ENCODE results near the gene P2RY8.
"Not testable (repeated sequence)": the region's sequence is repeated elsewhere in the genome, so short reads cannot be mapped to it uniquely, and the experiment has no call there.

The P2RY8 gene, protein sequence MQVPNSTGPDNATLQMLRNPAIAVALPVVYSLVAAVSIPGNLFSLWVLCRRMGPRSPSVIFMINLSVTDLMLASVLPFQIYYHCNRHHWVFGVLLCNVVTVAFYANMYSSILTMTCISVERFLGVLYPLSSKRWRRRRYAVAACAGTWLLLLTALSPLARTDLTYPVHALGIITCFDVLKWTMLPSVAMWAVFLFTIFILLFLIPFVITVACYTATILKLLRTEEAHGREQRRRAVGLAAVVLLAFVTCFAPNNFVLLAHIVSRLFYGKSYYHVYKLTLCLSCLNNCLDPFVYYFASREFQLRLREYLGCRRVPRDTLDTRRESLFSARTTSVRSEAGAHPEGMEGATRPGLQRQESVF

DNA sequence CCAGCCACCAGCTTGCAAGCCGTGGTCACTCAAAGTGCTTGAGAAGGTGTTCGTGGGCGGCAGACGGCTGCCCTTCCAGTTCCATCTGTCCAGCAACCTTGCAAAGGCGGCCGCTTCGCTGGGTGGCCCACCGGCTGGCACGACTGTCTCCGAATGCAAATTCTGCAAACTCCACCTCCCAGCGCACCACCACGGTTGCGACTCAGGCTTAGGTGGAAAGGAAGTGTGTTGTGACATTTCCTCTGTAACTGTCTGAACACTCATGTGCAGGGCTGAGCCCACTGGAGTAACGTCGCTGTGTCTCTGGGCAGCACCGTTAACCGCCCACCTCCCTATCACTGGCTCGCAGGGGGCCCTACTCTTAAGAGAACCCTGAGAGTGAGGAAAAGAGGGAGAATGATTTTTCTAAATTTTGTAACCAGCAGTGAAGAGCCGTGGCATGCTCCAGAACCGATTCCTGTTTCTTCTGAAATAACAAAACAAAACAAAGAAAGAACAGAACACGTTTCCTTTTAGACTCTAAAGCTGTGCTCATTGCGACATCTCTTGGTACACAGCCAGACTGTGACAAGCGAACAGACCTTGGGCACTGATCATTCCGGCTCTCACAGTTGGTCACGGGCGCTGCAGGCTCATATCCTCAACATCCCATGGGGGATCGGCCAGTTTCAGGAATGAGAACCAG is at the start of gene P2RY8:
Gene P2RY8 (minus strand): TSS at position 155 of the 685 bp plus-strand sequence. CDS start 70,627 bp downstream, outside the sequence.
- Mint-ChIP-seq H3K27ac (peak within 1 kb of the TSS; percentile 97), H3K27me3 (no peaks in the 10 kb centered on the region), H3K4me3 (peak within 1 kb of the TSS; percentile 88), H3K9me3 (no peaks in the 10 kb centered on the region), H3K36me3 (peaks cover 8% of the 10 kb centered on the region), H3K4me1 (peaks cover 14% of the 10 kb centered on the region)
- ATAC-seq: peak; percentile 87

DNA sequence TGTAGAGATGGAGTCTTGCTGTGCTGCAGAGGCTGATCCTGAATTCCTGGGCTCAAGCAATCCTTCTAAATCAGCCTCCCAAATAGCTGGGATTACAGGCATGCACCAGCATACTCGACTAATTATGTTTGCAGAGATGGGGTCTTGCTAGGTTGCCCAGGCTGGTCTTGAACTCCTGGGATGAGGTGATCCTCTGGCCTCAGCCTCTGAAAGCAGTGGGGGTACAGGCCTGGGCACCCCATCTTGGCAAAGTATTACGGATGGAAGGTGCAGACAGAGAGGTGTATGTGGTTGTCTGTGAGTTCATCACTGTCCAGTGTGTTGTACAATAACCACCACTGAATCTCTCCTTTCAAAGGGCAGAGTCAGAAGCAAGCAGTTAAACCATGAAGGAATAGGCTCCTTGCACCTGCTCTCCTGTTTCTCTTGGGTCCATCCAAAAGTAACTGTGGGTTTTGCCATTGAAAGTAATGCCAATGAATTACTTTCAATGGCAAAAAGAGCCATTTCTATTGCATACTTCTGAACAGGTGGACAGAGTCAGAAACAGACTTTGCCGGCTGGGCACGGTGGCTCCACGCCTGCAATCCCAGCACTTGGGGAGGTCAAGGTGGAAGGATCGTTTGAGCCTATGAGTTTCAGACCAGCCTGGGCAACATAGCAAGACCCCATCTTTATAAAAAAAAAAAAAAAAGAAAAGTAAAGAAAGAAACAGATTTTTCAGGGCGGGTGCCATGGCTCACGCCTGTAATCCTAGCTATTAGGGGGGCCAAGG is 47.4 kb upstream of the P2RY8 start:
- Mint-ChIP-seq H3K4me1 (peaks cover 34% of the 10 kb centered on the region), H3K9me3 (no peaks in the 10 kb centered on the region), H3K27ac (peak overlapping the region; percentile 94), H3K36me3 (no peaks in the 10 kb centered on the region), H3K4me3 (no peak overlapping the region), H3K27me3 (no peaks in the 10 kb centered on the region)
- ATAC-seq: no peak

DNA sequence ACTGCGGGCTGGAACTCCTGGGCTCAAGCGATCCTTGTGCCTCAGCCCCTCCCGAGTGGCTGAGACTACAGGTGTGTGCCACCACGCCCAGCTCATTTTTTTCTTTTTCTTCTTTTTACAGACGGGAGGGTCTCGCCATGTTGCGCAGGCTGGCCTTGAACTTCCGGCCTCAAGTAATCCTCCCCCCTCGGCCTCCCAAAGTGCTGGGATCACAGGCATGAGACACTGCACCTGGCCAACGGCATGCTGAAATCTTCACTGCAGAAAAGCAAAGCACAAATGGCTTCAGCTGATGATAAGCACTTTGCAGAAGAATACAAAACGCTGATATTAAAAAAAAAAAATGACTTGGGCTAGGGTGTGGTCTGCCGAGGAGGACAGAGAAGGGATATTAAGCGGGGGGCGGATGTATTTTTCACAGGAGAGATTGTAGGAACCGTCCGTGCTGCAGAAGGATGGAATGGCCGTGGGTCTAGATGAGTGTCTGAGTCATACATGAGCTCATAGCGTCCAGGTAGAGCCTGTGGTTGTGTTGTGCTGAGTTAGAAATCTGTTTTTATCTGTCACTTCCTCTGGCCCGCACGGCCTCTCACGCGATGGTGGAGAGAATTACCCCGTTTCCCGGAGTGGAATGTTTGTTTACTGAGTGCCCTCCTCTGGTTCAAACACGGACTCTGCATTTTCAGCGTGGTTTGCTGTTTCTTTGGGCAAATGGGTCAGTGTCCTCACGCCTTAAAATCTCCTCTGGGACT is 45.9 kb upstream of the P2RY8 start:
- ATAC-seq: peak; percentile 94
- Mint-ChIP-seq H3K27ac (peak overlapping the region; percentile 94), H3K27me3 (no peaks in the 10 kb centered on the region), H3K4me3 (peak overlapping the region; percentile 68), H3K4me1 (peaks cover 36% of the 10 kb centered on the region), H3K36me3 (no peaks in the 10 kb centered on the region), H3K9me3 (no peaks in the 10 kb centered on the region)

DNA sequence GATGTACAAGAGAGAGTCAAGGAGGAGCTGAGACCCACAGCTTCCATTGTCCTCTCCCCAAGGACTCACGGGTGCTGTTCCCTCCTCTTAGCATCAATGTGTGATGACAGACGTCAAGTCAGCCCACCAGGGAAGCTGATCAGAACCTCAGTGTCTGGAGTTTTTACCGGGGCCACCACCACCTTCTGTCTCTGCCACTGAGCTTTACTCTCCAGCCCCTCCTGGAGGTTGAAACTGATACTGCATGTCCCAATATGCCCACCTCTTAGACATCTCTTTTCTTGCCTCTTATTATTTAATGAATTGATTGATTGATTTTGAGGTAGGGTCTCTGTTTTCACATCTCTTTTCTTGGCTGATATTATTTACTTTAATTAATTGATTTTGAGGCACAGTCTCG is 44.1 kb upstream of the P2RY8 start:
- Mint-ChIP-seq H3K27me3 (no peaks in the 10 kb centered on the region), H3K4me3 (no peak overlapping the region), H3K9me3 (no peaks in the 10 kb centered on the region), H3K36me3 (no peaks in the 10 kb centered on the region), H3K4me1 (peaks cover 27% of the 10 kb centered on the region), H3K27ac (no peak overlapping the region)
- ATAC-seq: peak; percentile 57

DNA sequence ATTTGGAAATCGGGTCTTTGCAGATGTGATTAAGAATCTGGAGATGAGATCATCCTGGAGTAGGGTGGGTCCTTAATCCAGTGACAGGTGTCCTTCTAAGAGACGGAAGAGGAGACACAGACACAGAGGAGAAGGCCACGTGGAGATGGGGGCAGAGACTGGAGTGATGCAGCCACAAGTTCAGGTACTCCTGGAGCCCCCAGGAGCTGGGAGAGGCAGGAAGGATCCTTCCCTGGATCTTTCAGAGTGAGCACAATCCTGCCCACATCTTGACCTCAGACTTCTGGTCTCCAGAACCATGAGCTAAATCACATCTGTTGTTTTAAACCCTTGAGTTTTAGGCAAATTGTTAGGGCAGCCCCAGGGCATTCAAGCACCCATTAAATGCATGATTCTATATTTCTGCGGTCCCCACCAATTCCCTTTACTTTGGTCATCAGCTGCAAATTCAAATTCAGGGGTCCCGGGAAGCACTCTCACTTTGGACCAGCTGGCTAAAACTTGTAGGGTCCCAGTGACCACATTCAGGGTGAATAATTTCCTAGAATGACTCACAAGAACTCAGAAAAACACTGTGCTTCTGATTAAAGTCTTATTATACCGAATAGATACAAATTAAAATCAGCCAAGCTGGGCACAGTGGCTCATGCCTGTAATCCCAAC is 41.7 kb upstream of the P2RY8 start:
- Mint-ChIP-seq H3K27me3 (no peaks in the 10 kb centered on the region), H3K27ac (peak overlapping the region; percentile 46), H3K36me3 (no peaks in the 10 kb centered on the region), H3K4me3 (no peak overlapping the region), H3K9me3 (no peaks in the 10 kb centered on the region), H3K4me1 (peaks cover 25% of the 10 kb centered on the region)
- ATAC-seq: peak; percentile 42

DNA sequence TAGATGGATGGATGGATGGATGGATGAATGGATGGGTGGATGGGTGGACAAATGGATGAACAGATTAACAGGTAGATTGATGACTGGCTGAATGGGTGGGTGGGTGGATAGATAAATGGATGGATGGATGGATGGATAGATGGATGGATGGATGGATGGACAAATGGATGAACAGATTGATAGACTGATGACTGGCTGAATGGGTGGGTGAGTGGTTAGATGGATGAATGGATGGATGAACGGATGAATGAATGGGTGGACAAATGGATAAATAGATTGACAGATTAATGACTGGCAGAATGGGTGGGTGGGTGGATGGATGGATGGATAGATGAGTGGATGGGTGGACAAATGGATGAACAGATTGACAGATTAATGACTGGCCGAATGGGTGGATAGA is 40.9 kb upstream of the P2RY8 start:
- Mint-ChIP-seq H3K4me3 (no peak overlapping the region), H3K36me3 (no peaks in the 10 kb centered on the region), H3K27me3 (no peaks in the 10 kb centered on the region), H3K4me1 (peaks cover 17% of the 10 kb centered on the region), H3K27ac (no peak overlapping the region), H3K9me3 (no peaks in the 10 kb centered on the region)
- no peak for ATAC-seq

DNA sequence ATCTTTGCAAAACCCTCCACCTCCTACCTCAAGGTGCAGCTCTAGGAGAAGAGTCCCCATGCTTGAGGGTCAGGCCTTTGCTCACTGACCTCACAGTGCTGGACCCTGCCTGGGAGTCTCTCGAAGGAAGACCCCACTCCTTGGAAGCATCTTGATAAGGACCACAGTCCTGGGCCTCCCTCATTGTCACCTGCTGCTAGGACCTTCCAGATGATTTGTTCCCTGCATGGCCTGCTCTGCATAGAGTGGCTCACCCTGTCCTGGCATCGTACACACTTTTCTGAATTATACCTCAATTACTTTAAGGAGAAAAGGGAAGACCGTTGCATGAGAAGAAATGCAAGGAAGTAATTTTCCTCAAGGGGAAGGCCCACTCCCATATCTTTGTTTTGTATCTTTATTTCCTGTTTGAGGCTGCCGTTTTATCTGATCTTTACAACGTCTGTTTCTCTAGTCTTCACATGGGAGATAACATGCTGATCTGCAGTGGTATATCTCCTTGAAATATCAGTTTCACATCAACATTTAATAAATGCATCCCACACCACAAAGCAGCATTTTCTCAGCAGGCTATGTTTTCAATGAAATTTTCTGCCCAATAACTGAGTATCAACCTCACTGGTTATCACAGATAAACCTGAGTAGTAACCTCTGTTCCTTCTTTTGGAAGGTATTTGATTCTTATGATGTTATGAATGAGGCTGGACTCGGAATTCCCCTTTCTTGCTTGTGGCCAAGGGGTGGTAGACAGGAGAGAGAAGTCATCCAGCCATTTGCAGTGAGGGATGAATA is 39.4 kb upstream of the P2RY8 start:
- peak; percentile 31 for ATAC-seq
- Mint-ChIP-seq H3K27ac (no peak overlapping the region), H3K4me3 (no peak overlapping the region), H3K4me1 (peaks cover 10% of the 10 kb centered on the region), H3K9me3 (no peaks in the 10 kb centered on the region), H3K27me3 (no peaks in the 10 kb centered on the region), H3K36me3 (no peaks in the 10 kb centered on the region)

DNA sequence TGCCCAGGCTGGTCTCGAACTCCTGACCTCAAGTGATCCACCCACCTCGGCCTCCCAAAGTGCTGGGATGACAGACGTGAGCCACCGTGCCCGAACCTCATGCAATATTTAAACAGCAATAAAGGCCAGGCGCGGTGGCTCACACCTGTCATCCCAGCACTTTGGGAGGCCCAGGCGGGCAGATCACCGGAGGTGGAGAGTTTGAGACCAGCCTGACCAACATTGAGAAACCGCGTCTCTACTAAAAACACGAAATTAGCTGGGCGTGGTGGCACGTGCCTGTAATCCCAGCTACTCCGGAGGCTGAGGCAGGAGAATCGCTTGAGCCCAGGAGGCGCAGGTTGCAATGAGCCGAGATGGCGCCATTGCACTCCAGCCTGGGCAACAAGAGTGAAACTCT is 37.2 kb upstream of the P2RY8 start:
- H3K4me1 Mint-ChIP-seq: peaks cover 20% of the 10 kb centered on the region
- not testable (repeated sequence) for H3K36me3 Mint-ChIP-seq, H3K27me3 Mint-ChIP-seq

DNA sequence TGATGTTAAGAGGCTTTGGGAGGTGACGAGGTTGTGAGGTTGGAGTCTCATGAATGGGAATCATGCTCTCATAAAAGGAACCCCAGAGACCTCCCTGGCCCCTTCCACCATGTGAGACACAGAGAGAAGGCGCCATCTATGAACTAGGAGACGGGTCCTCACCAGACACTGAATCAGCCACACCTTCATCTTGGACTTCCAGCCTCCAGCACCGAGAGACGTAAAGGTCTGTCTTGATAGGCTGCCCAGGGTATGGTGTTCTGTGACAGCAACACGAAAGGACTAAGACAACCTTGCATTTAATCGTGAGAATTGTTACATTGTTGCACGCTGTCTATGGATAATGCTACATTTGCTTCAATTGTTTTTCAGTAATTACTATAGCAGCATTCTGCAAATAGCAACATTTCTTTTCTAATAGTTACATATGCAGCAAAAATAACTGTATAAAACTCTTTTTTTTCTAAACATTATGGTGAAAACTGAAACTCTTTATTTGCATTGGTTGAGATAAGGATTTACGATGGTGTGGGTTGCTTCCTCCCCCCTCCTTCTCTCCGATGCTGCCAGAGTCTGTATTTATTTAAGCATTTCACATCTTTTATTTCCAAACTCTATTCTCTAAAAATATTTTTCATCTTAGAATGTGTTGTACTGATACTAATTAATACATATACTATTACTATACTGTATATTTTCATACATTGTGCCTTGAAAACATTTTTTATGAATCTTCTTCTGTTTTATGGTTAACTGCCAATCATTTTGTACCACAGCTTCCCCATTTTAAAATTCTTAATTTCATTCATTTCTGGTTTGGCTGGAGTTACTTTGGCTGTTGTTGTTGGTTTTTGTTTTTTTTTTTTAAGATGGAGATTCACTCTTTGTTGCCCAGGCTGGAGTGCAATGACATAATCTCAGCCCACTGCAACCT is 28.0 kb upstream of the P2RY8 start:
- Mint-ChIP-seq H3K4me1 (peaks cover 47% of the 10 kb centered on the region), H3K27me3 (peaks cover 9% of the 10 kb centered on the region)

More for the DNA sequence above, 37.2 kb upstream of the P2RY8 start:
- not testable (repeated sequence) for ATAC-seq, H3K9me3 Mint-ChIP-seq, H3K4me3 Mint-ChIP-seq, H3K27ac Mint-ChIP-seq

DNA sequence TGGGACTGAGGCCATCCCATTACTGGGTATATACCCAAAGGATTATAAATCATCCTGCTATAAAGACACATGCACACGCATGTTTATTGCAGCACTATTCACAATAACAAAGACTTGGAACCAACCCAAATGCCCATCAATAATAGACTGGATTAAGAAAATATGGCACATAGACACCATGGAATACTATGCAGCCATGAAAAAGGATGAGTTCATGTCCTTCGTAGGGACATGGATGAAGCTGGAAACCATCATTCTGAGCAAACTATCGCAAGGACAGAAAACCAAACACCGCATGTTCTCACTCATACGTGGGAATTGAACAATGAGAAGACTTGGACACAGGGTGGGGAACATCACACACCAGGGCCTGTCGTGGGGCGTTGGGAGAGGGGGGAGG is 27.1 kb upstream of the P2RY8 start:
- not testable (repeated sequence) for H3K36me3 Mint-ChIP-seq, H3K27ac Mint-ChIP-seq, H3K27me3 Mint-ChIP-seq, H3K4me3 Mint-ChIP-seq, H3K9me3 Mint-ChIP-seq, ATAC-seq
- H3K4me1 Mint-ChIP-seq: peaks cover 39% of the 10 kb centered on the region

More for the DNA sequence above, 28.0 kb upstream of the P2RY8 start:
- no peak for ATAC-seq
- H3K27ac Mint-ChIP-seq: no peak overlapping the region
- no peaks in the 10 kb centered on the region for H3K36me3 Mint-ChIP-seq
- peaks cover 2% of the 10 kb centered on the region for H3K9me3 Mint-ChIP-seq
- H3K4me3 Mint-ChIP-seq: no peak overlapping the region

DNA sequence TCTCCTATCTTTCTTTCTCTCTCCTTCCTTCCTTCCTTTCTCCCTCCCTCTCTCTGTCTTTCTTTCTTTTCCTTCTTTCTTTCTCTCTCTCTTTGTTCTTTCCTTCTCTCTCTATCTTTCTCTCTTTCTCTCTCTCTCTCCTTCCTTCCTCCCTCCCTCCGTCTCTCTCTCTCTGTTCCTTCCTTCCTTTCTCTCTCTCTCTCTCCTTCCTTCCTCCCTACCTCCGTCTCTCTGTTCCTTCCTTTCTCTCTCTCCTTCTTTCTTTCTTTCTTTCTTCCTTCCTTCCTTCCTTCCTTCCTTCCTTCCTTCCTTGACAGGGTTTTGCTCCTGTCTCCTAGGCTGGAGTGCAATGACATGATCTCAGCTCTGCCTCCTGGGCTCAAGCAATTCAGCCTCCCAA is 24.2 kb upstream of the P2RY8 start:
- H3K9me3 Mint-ChIP-seq: peaks cover 15% of the 10 kb centered on the region
- no peaks in the 10 kb centered on the region for H3K27me3 Mint-ChIP-seq
- H3K4me1 Mint-ChIP-seq: peaks cover 57% of the 10 kb centered on the region
- H3K27ac Mint-ChIP-seq: peak overlapping the region; percentile 84
- no peak for ATAC-seq
- peaks cover 9% of the 10 kb centered on the region for H3K36me3 Mint-ChIP-seq
- no peak overlapping the region for H3K4me3 Mint-ChIP-seq

DNA sequence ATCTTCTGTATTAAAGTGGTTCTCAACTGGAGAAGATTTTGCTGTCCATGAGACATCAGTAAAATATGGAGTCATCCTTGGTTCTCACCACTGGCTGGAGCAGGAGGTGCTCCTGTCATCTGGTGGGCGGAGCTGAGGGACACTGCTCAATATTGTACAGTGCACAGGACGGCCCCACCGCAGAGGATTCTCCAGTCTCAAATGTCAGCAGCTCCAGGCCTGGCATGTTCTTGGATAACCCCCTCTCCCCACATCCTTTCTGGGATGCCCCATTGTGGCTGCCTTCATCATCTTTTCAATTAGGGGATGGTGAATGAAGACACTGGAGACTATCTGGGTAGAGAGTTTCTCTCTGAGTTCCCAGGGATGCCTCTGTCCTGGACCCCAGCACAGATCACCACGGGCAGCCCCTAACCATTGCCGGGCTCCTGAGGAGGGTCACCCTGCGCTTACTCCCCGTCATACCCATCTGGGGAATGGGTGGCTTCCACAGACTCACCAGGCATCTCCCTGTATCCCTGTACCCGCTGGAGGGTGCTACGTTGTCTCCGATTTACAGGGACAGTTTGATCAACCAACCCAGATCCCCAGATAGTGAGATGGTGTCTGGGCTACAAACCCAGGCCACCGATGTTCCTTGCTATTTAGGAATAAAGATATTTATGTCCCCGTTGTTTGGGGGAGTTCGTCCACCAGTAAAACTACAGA is 21.9 kb upstream of the P2RY8 start:
- ATAC-seq: no peak
- Mint-ChIP-seq H3K36me3 (peaks cover 15% of the 10 kb centered on the region), H3K4me1 (peaks cover 62% of the 10 kb centered on the region), H3K4me3 (no peak overlapping the region), H3K27me3 (no peaks in the 10 kb centered on the region), H3K27ac (peak overlapping the region; percentile 87), H3K9me3 (peaks cover 17% of the 10 kb centered on the region)
